AG08395 (cell line): ENCODE measurements around the gene COQ3.

Experiments used
- DNase-seq: peaks from one replicate; pipeline ENCODE4 v3.0.0; 2012; ENCODE audit warnings: mixed read lengths, low spot score

The COQ3 gene

DNA sequence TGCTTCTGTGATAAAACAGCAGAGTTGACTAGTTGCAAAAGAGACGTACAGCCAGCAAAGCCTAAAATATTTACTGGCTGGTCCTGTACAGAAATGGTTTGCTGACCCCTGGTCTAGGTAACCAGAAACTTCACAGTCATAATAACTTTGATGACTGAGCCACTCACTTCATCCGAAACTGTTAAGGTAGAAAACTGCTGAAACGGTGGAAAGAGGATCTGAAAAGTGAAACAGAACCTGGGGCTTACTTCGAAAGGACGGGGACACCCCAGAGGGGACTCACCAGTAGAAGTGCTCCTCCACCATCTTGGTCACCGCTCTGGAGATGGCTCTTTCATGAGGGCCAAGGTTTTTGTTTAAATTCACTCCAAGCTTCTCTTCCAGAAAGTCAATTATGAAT lies 60.9 kb downstream of the COQ3 start:
- no peak for DNase-seq

DNA sequence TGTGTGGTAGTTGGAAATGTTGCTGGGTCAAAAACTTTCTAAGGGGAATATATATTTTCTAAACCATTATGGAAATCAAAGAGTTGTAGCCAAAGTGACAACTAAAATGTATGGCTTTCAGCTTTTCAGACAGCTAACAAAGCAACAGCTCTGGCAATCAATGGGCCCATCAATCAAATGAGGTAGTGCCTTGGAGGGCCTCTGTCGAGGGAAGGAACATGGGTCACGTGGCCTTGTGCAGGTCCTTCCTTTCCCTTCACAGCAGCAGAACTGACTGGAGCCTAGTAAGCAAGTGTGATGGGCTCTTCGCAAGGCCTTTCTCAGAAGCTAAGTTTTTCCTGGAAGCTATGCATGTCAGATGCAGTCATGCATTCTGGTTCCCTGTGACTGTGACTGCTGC lies 62.5 kb downstream of the COQ3 start:
- DNase-seq, result no peak

DNA sequence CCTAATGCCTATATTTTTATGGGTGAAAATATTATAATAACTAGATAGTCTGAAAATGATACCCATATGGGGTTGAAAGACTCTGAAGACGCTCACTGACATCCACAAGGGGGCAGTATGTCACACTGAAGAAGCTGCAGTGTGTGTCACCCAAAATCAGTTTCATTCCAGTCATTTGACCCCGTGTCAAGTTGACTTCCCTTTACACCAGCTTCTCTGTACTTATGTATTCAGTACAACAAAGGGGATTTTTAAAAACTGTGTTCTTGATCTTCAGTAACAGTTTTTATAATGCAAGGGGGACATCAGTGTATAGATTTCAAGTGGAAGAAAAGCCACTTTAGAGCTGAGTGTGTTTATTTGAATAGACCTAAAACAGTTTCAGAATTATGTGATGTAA lies 63.8 kb downstream of the COQ3 start:
- DNase-seq, result peak; percentile 78

DNA sequence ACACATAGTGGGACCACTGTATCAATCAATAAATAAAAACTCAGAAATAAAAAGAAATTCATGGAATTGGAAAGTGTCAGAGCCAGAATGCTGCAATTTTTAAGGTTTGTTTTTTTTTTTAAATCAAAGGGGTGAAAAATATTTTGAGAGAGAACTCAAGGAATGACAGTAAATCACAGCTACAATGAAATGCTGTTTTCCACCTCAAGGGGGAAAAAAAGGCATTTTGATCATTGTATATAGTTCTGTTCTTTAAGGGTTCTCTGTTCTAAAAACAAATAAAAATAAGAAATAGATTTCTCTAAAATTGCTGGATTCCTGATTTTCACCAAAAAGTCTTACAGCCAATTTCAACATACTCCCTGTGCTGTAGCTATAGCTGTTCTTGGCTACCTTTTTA lies 69.0 kb downstream of the COQ3 start:
- DNase-seq, result no peak
